Glutamatergic neuron (in vitro differentiated cells): Measurements from ENCODE around the gene MTFP1. TPM values are rescaled to one million over a fixed set of nuclear protein-coding genes. Genes with fewer than 3 reads are reported as not detected.
A peak's percentile ranks its signal among the peaks of the same experiment; 100 is the strongest.

Source experiments
- DNase-seq: peaks from one replicate; pipeline ENCODE4 v3.0.0; 2022
- H3K27ac Mint-ChIP-seq: one replicate; pipeline ENCODE4 v1.8.0; 2020; ENCODE audit warnings: mild to moderate bottlenecking, mixed read lengths, inconsistent platforms; ENCODE audit not compliant: unreplicated experiment
- H3K27me3 Mint-ChIP-seq: one replicate; pipeline ENCODE4 v1.8.0; 2020; ENCODE audit warnings: mild to moderate bottlenecking, moderate library complexity, mixed read lengths, inconsistent platforms; ENCODE audit not compliant: unreplicated experiment
- H3K36me3 Mint-ChIP-seq: one replicate; pipeline ENCODE4 v1.8.0; 2020; ENCODE audit warnings: mild to moderate bottlenecking, mixed read lengths, inconsistent platforms; ENCODE audit not compliant: unreplicated experiment
- H3K4me1 Mint-ChIP-seq: one replicate; pipeline ENCODE4 v1.8.0; 2020; ENCODE audit warnings: mild to moderate bottlenecking, low read depth, mixed read lengths, inconsistent platforms; ENCODE audit not compliant: unreplicated experiment
- H3K4me3 Mint-ChIP-seq: one replicate; pipeline ENCODE4 v1.8.0; 2020; ENCODE audit warnings: mild to moderate bottlenecking, mixed read lengths, inconsistent platforms; ENCODE audit not compliant: unreplicated experiment
- H3K9me3 Mint-ChIP-seq: one replicate; pipeline ENCODE4 v1.8.0; 2020; ENCODE audit warnings: mild to moderate bottlenecking, moderate library complexity, mixed read lengths, inconsistent platforms; ENCODE audit not compliant: unreplicated experiment
- total RNA-seq: library from RNA; stranded (reverse); fragmentation: NEBNext Ultra II Directional; extraction: Animal tissue kit (Norgen Biotek cat#: 25700); gene quantifications from one replicate; pipeline ENCODE4 v1.2.1, GENCODE V29; 2021; ENCODE audit not compliant: unreplicated experiment
- TF ChIP-seq, protein P1 (sequence below): fragments of 200-600 bp; sonication (generic); IDR thresholded peaks from one replicate; pipeline ENCODE4 v1.5.0; 2021; ENCODE audit not compliant: partially characterized antibody, unreplicated experiment

MTFP1 gene
- total RNA-seq, 1 donor from 2014 or later = 5.8 TPM

DNA sequence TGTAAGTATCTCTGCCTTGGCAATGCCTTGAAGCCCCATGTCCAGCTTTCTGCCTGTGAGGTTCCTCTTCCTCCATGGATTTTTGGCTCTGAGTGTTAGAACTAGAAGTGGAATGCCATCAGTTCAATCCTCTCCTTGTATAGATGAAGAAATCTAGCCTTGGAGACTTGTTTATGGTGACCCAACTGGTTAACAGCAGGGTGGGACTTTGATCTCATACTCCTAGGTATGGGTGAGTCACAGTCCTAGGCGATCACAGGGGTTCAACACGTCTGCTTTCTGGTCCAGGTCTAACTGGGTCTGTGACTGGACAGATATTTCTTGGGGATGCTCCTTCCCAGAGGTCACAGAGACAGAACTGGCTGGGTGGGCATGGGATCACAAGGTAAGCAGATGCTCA, 9.2 kb upstream of the MTFP1 start:
- TF ChIP-seq, protein P1, sequence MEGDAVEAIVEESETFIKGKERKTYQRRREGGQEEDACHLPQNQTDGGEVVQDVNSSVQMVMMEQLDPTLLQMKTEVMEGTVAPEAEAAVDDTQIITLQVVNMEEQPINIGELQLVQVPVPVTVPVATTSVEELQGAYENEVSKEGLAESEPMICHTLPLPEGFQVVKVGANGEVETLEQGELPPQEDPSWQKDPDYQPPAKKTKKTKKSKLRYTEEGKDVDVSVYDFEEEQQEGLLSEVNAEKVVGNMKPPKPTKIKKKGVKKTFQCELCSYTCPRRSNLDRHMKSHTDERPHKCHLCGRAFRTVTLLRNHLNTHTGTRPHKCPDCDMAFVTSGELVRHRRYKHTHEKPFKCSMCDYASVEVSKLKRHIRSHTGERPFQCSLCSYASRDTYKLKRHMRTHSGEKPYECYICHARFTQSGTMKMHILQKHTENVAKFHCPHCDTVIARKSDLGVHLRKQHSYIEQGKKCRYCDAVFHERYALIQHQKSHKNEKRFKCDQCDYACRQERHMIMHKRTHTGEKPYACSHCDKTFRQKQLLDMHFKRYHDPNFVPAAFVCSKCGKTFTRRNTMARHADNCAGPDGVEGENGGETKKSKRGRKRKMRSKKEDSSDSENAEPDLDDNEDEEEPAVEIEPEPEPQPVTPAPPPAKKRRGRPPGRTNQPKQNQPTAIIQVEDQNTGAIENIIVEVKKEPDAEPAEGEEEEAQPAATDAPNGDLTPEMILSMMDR = no peak
- Mint-ChIP-seq H3K27me3 (no peaks in the 10 kb centered on the region), H3K27ac (no peak overlapping the region), H3K4me1 (no peaks in the 10 kb centered on the region), H3K4me3 (no peak overlapping the region), H3K36me3 (no peaks in the 10 kb centered on the region), H3K9me3 (no peaks in the 10 kb centered on the region)
- DNase-seq = no peak

DNA sequence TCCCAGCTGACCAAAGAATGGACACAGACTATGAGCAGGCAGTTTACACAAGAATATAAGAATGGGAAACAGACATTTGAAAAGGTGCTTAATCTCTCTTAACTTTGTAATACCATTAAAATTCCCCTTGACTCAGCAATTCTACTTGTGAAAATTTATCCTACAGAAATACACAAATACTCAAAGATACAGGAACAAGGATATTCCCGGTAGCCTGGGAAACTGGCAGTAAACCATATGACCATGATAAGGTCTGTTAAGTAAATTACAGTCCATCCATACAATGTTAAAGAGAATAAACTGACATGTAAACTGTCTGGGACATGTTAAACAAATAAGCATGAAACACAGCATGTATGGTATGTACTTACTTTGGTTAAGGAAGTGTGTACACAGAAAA, 8.7 kb upstream of the MTFP1 start:
- H3K27me3 Mint-ChIP-seq = no peaks in the 10 kb centered on the region
- no peaks in the 10 kb centered on the region for H3K36me3 Mint-ChIP-seq
- no peak overlapping the region for H3K27ac Mint-ChIP-seq
- no peak for DNase-seq
- no peak overlapping the region for H3K4me3 Mint-ChIP-seq
- TF ChIP-seq, protein P1 = no peak
- no peaks in the 10 kb centered on the region for H3K9me3 Mint-ChIP-seq
- no peaks in the 10 kb centered on the region for H3K4me1 Mint-ChIP-seq

- Mint-ChIP-seq H3K9me3 (peaks cover 4% of the 10 kb centered on the region), H3K4me1 (peaks cover 7% of the 10 kb centered on the region), H3K4me3 (no peak overlapping the region), H3K36me3 (no peaks in the 10 kb centered on the region), H3K27ac (no peak overlapping the region), H3K27me3 (no peaks in the 10 kb centered on the region)
- TF ChIP-seq, protein P1 = no peak
- DNase-seq = no peak
Measured at GRCh38 chr22:30420347-30421125, 5.0 kb upstream of the MTFP1 start.

DNA sequence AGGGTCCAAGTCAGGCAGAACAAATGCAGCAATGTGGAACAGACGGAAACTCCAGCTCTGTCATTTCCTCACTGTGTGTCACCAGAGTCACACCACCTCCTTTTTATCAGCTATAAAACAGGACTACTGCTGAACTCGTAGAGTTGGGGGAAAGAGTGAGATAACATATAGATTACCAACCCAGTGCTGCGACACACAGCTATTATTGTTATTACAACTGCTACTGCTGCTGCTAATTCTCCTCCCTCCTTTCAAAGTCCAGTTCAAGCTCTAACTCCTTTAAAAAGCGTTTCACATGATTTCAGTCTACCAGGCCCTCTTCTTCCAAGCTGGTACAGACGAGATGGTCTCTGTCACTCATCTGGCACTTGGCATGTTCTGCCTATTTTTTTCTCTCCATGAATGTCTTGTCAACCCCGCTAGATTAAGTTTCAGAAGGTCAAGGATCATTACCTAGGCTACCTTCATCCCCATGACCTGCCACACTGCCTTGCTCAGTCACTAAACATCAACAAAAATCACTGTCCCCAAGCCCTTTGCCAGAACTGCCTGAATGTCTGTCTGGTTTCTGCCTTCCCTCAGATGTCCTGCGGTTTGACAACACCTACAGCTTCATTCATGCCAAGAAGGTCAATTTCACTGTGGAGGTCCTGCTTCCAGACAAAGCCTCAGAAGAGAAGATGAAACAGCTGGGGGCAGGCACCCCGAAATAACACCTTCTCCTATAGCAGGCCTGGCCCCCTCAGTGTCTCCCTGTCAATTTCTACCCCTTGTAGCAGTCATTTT, 3.7 kb upstream of the MTFP1 start:
- H3K27me3 Mint-ChIP-seq = no peaks in the 10 kb centered on the region
- peaks cover 7% of the 10 kb centered on the region for H3K4me1 Mint-ChIP-seq
- no peaks in the 10 kb centered on the region for H3K36me3 Mint-ChIP-seq
- TF ChIP-seq, protein P1 = no peak
- peaks cover 4% of the 10 kb centered on the region for H3K9me3 Mint-ChIP-seq
- H3K4me3 Mint-ChIP-seq = peak overlapping the region; percentile 88
- H3K27ac Mint-ChIP-seq = peak overlapping the region; percentile 83
- no peak for DNase-seq
